ENCODE data around the gene PRKCE.

DNA sequence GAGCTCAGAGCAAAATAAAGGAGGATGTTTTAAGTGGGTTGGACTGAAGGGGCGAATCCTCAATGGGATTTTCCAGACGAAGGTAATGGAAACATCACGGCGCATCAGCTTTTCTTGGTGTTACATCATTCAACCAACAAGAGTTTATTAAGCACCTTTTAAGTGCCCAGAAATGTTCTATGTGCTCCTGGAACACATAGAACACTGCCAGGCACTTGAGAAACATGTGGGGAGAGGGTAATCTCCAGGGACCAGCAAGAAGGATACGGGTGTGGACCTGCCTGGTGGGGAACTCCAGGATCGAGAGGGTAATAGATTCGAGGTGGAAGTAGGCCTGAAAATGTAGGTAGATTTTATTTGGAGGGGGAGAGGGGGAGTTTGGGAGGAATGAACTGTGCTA lies 168.6 kb downstream of the PRKCE start:
- no peak for TF ChIP-seq SP2 (IDR thresholded peaks at IDR 0.05; ENCODE audit: low read length)
- TF ChIP-seq KDM4A (IDR thresholded peaks at IDR 0.05; ENCODE audit: low read depth, low read length, severe bottlenecking): no peak
- TF ChIP-seq, protein P1, sequence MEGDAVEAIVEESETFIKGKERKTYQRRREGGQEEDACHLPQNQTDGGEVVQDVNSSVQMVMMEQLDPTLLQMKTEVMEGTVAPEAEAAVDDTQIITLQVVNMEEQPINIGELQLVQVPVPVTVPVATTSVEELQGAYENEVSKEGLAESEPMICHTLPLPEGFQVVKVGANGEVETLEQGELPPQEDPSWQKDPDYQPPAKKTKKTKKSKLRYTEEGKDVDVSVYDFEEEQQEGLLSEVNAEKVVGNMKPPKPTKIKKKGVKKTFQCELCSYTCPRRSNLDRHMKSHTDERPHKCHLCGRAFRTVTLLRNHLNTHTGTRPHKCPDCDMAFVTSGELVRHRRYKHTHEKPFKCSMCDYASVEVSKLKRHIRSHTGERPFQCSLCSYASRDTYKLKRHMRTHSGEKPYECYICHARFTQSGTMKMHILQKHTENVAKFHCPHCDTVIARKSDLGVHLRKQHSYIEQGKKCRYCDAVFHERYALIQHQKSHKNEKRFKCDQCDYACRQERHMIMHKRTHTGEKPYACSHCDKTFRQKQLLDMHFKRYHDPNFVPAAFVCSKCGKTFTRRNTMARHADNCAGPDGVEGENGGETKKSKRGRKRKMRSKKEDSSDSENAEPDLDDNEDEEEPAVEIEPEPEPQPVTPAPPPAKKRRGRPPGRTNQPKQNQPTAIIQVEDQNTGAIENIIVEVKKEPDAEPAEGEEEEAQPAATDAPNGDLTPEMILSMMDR (IDR thresholded peaks at IDR 0.05; ENCODE audit: control extremely low read depth in 1 of 3, insufficient read depth in 1 of 3, low read depth in 1 of 3, low read length in 3 of 3): no peak
- TF ChIP-seq JUND (IDR thresholded peaks at IDR 0.05; ENCODE audit: low read length): no peak
- TF ChIP-seq HDAC6 (IDR thresholded peaks at IDR 0.05; ENCODE audit: low read depth, low read length): no peak
- TF ChIP-seq EGR1 (IDR thresholded peaks at IDR 0.05; ENCODE audit: borderline replicate concordance, low read depth, low read length): no peak
